PC-3 (cell line): ENCODE measurements around the gene TSPEAR. TPM values are rescaled to one million over a fixed set of nuclear protein-coding genes. Genes with fewer than 3 reads are reported as not detected.

Experiments
- ATAC-seq: fragments of 200-7000 bp; cut with Tn5 transposase; 2 replicates; pipeline ENCODE4 v1.9.1; 2020; ENCODE audit warnings: mild to moderate bottlenecking, moderate library complexity
- BruUV-seq: library from RNA; stranded (reverse); fragments of 400-500 nt; replicated peaks from 2 replicates; lab custom pipeline; 2021; lab: Mats Ljungman, UMichigan
- CTCF ChIA-PET: fragments of 300-600 bp; sonication (Branson Sonifier 250); formaldehyde crosslinking; loops from one replicate; lab custom pipeline; 2022; ENCODE audit warnings: antibody characterized with exemption; lab: Charles Lee
- POLR2A ChIA-PET: fragments of 300-600 bp; sonication (Branson Sonifier 250); formaldehyde crosslinking; loops from one replicate; lab custom pipeline; 2022; ENCODE audit warnings: antibody characterized with exemption; ENCODE audit not compliant: unreplicated experiment; lab: Charles Lee
- DNase-seq: peaks from one replicate; pipeline ENCODE4 v3.0.0-alpha.2; 2015
- H2AFZ ChIP-seq: fragments of 300-600 bp; sonication (generic); 2 replicates; pipeline ENCODE4 v1.6.0; 2016; ENCODE audit warnings: antibody characterized with exemption, low read length
- H3F3A ChIP-seq: fragments of 300-600 bp; sonication (generic); one replicate; pipeline ENCODE4 v1.6.0; 2017; ENCODE audit warnings: antibody characterized with exemption, low read length, control low read depth, mild to moderate bottlenecking; ENCODE audit not compliant: unreplicated experiment
- H3K27ac ChIP-seq: fragments of 300-600 bp; sonication (generic); 2 replicates; pipeline ENCODE4 v1.5.1; 2016; ENCODE audit warnings: mild to moderate bottlenecking, low read length
- H3K27me3 ChIP-seq: fragments of 300-600 bp; sonication (generic); 2 replicates; pipeline ENCODE4 v1.6.1; 2016; ENCODE audit warnings: low read length, mixed read lengths
- H3K36me3 ChIP-seq: fragments of 300-600 bp; sonication (generic); 2 replicates; pipeline ENCODE4 v1.6.1; 2016; ENCODE audit warnings: low read depth, mixed run types, low read length, mixed read lengths
- H3K4me1 ChIP-seq: fragments of 300-600 bp; sonication (generic); 2 replicates; pipeline ENCODE4 v1.5.1; 2016; ENCODE audit warnings: low read length; ENCODE audit not compliant: insufficient read depth
- H3K4me2 ChIP-seq: fragments of 300-600 bp; sonication (generic); 2 replicates; pipeline ENCODE4 v1.6.0; 2016; ENCODE audit warnings: low read length
- H3K4me3 ChIP-seq: fragments of 300-600 bp; sonication (generic); 2 replicates; pipeline ENCODE4 v1.5.1; 2016; ENCODE audit warnings: mild to moderate bottlenecking, low read length, mixed read lengths
- H3K79me2 ChIP-seq: fragments of 300-600 bp; sonication (generic); 2 replicates; pipeline ENCODE4 v1.6.1; 2017; ENCODE audit warnings: low read length, mixed read lengths
- H3K9ac ChIP-seq: fragments of 300-600 bp; sonication (generic); 2 replicates; pipeline ENCODE4 v1.6.0; 2016; ENCODE audit warnings: mild to moderate bottlenecking, low read length
- H3K9me2 ChIP-seq: fragments of 300-600 bp; sonication (generic); replicated peaks from 2 replicates; pipeline ENCODE4 v1.6.1; 2016; ENCODE audit warnings: mixed run types, low read length, mixed read lengths
- H3K9me3 ChIP-seq: fragments of 300-600 bp; sonication (generic); 2 replicates; pipeline ENCODE4 v1.6.1; 2016; ENCODE audit warnings: low read length, mixed read lengths
- H4K20me1 ChIP-seq: fragments of 300-600 bp; sonication (generic); 2 replicates; pipeline ENCODE4 v1.6.1; 2016; ENCODE audit warnings: low read length, mixed read lengths
- CTCF ChIP-seq: fragments of 300-600 bp; sonication (generic); conservative IDR thresholded peaks from 2 replicates; pipeline ENCODE4 v1.5.1; 2017; ENCODE audit warnings: antibody characterized with exemption, low read depth, mild to moderate bottlenecking, low read length
- EZH2 ChIP-seq: fragments of 300-600 bp; sonication (generic); IDR thresholded peaks from one replicate; pipeline ENCODE4 v1.6.1; 2017; ENCODE audit warnings: antibody characterized with exemption, mild to moderate bottlenecking, low read length; ENCODE audit not compliant: unreplicated experiment
- EZH2phosphoT487 ChIP-seq: fragments of 300-600 bp; sonication (generic); IDR thresholded peaks from 2 replicates; pipeline ENCODE4 v1.6.1; 2018; ENCODE audit warnings: mild to moderate bottlenecking, antibody characterized with exemption, low read length, borderline replicate concordance
- intact Hi-C: fragments of 100-400 bp; cut with micrococcal nuclease; formaldehyde crosslinking; loops from 2 replicates; pipeline ENCODE4 v1.9.0; 2023
- total RNA-seq: library from RNA; depleted of rRNA; stranded (reverse); fragments of >200 nt; gene quantifications from 2 replicates; pipeline ENCODE4 v1.2.3, GENCODE V29; 2014

The TSPEAR gene
- total RNA-seq, 1 experiment from 2014 or later, result 2.1 TPM

GRCh38 chr21:44490816-44491215 lies 220.6 kb downstream of the TSPEAR start:
- TF ChIP-seq EZH2, result no peak
- no peak for TF ChIP-seq EZH2phosphoT487
- TF ChIP-seq CTCF, result no peak
- H4K20me1 ChIP-seq, result no peaks in the 10 kb centered on the region
- H3K9me3 ChIP-seq, result peaks cover 17% of the 10 kb centered on the region
- ChIA-PET CTCF (no interaction called here), POLR2A (no interaction called here)
- no peaks in the 10 kb centered on the region for H3K4me1 ChIP-seq
- no peak overlapping the region for H3K4me2 ChIP-seq
- H3F3A ChIP-seq, result no peaks in the 10 kb centered on the region
- H3K79me2 ChIP-seq, result no peaks in the 10 kb centered on the region
- H3K4me3 ChIP-seq, result no peak overlapping the region
- H3K9ac ChIP-seq, result no peak overlapping the region
- BruUV-seq, result no TSS peak
- H3K27me3 ChIP-seq, result peaks cover 19% of the 10 kb centered on the region
- no peak overlapping the region for H3K27ac ChIP-seq
- H3K36me3 ChIP-seq, result no peaks in the 10 kb centered on the region
- DNase-seq (no peak), ATAC-seq (no peak)
- intact Hi-C loops, result no loop called here
- no peak overlapping the region for H2AFZ ChIP-seq
- no peaks in the 10 kb centered on the region for H3K9me2 ChIP-seq

GRCh38 chr21:44490405-44490804 lies 221.0 kb downstream of the TSPEAR start:
- Histone ChIP-seq H3K9ac (no peak overlapping the region), H3K27ac (no peak overlapping the region), H3K4me3 (no peak overlapping the region), H3K36me3 (no peaks in the 10 kb centered on the region), H3K27me3 (peaks cover 16% of the 10 kb centered on the region), H4K20me1 (no peaks in the 10 kb centered on the region), H3K9me2 (no peaks in the 10 kb centered on the region), H3F3A (no peaks in the 10 kb centered on the region), H3K4me2 (no peak overlapping the region), H3K4me1 (no peaks in the 10 kb centered on the region), H2AFZ (no peak overlapping the region), H3K9me3 (peaks cover 17% of the 10 kb centered on the region), H3K79me2 (no peaks in the 10 kb centered on the region)
- intact Hi-C loops, result no loop called here
- DNase-seq (no peak), ATAC-seq (no peak)
- BruUV-seq, result no TSS peak
- POLR2A ChIA-PET, result no interaction called here
- CTCF ChIA-PET, result no interaction called here
- TF ChIP-seq EZH2 (no peak), EZH2phosphoT487 (no peak), CTCF (no peak)

- Histone ChIP-seq H4K20me1 (no peaks in the 10 kb centered on the region), H3K36me3 (no peaks in the 10 kb centered on the region), H3K9me3 (peaks cover 17% of the 10 kb centered on the region), H3K4me3 (no peak overlapping the region), H3K27me3 (peaks cover 11% of the 10 kb centered on the region), H3K4me2 (no peak overlapping the region), H3K27ac (no peak overlapping the region), H3K4me1 (no peaks in the 10 kb centered on the region), H2AFZ (no peak overlapping the region), H3K9ac (no peak overlapping the region), H3F3A (no peaks in the 10 kb centered on the region), H3K9me2 (no peaks in the 10 kb centered on the region), H3K79me2 (no peaks in the 10 kb centered on the region)
- TF ChIP-seq EZH2, result no peak
- peak; percentile 61 for TF ChIP-seq CTCF
- ChIA-PET CTCF (no interaction called here), POLR2A (no interaction called here)
- no peak for DNase-seq
- BruUV-seq, result no TSS peak
- intact Hi-C loops, result no loop called here
- ATAC-seq, result no peak
Observed at GRCh38 chr21:44489962-44490361, 221.4 kb downstream of the TSPEAR start.
